Type B pancreatic cell (in vitro differentiated cells): ENCODE data around the gene SMTNL2. TPM values are rescaled to one million over a fixed set of nuclear protein-coding genes. Genes with fewer than 3 reads are reported as not detected.

Source experiments
- DNase-seq: peaks from one replicate; pipeline ENCODE4 v3.0.0; 2021; ENCODE audit warnings: mixed read lengths; ENCODE audit not compliant: unreplicated experiment; ENCODE audit errors: extremely low spot score
- H3K27ac Mint-ChIP-seq: 2 replicates; pipeline ENCODE4 v1.8.0; 2021; ENCODE audit warnings: mild to moderate bottlenecking, mixed read lengths
- H3K27me3 Mint-ChIP-seq: 2 replicates; pipeline ENCODE4 v1.8.0; 2021; ENCODE audit warnings: mixed read lengths
- H3K36me3 Mint-ChIP-seq: 2 replicates; pipeline ENCODE4 v1.8.0; 2021; ENCODE audit warnings: mixed read lengths
- H3K4me1 Mint-ChIP-seq: one replicate; pipeline ENCODE4 v1.8.0; 2021; ENCODE audit warnings: mixed read lengths; ENCODE audit not compliant: unreplicated experiment
- H3K4me3 Mint-ChIP-seq: 2 replicates; pipeline ENCODE4 v1.8.0; 2021; ENCODE audit warnings: mild to moderate bottlenecking, mixed read lengths
- H3K9me3 Mint-ChIP-seq: 2 replicates; pipeline ENCODE4 v1.8.0; 2021; ENCODE audit warnings: mixed read lengths
- CTCF ChIP-seq: fragments of 200-600 bp; sonication (generic); conservative IDR thresholded peaks from 2 replicates; pipeline ENCODE4 v1.5.0; 2021; ENCODE audit warnings: antibody characterized with exemption, mild to moderate bottlenecking
- total RNA-seq: library from RNA; stranded (reverse); gene quantifications from 2 replicates; pipeline ENCODE4 v1.2.1, GENCODE V29; 2021; ENCODE audit warnings: low replicate concordance

The SMTNL2 gene
- total RNA-seq, 1 donor from 2014 or later = 25.5 TPM

- Mint-ChIP-seq H3K9me3 (no peaks in the 10 kb centered on the region), H3K36me3 (peaks cover 7% of the 10 kb centered on the region), H3K4me3 (no peak overlapping the region), H3K27me3 (no peaks in the 10 kb centered on the region), H3K4me1 (no peaks in the 10 kb centered on the region), H3K27ac (no peak overlapping the region)
- TF ChIP-seq CTCF = no peak
- DNase-seq = no peak
These were observed 35.4 kb upstream of the SMTNL2 start for GRCh38 chr17:4548721-4549531.

DNA sequence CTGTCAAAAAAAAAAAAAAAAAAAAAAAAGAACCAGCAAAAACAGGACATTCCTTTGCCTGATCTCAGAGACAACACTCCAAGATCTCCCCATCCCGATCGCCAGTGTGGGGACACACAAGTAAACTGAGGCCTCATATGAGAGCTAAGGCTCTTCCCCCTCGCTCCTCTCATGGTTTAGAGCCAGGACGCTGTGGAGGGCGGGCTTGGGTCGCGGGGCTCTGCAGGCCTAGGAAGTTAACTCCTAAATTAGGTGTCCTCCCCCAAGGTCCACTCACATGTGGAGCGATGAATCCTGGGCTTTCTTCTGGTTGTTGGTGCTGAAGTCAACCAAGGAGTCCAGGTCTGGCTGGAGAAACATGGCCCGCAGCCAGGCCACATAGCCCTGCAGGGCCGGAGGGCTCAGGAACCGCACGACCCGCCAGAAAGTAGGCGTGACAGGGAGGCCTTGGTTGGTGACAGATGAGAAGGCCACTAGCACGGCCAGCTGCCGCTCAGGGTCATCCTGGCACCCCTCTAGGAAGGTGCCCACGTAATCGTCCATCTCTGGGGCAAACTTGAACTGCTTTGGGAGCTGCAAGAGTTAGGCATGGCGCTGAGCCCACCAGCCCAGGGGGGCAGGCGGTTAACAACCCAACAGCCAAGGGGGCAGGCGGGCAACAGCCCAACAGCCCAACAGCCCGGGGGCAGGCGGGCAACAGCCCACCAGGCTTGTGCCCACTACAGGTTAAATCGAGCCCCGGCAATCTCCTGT is 34.4 kb upstream of the SMTNL2 start:
- Mint-ChIP-seq H3K36me3 (peaks cover 7% of the 10 kb centered on the region), H3K9me3 (no peaks in the 10 kb centered on the region), H3K4me3 (no peak overlapping the region), H3K27me3 (no peaks in the 10 kb centered on the region), H3K4me1 (peaks cover 8% of the 10 kb centered on the region), H3K27ac (no peak overlapping the region)
- no peak for DNase-seq
- no peak for TF ChIP-seq CTCF

GRCh38 chr17:4550534-4551039 is 33.7 kb upstream of the SMTNL2 start:
- H3K9me3 Mint-ChIP-seq = no peaks in the 10 kb centered on the region
- H3K27ac Mint-ChIP-seq = no peak overlapping the region
- DNase-seq = no peak
- peaks cover 11% of the 10 kb centered on the region for H3K4me1 Mint-ChIP-seq
- peaks cover 7% of the 10 kb centered on the region for H3K36me3 Mint-ChIP-seq
- H3K27me3 Mint-ChIP-seq = no peaks in the 10 kb centered on the region
- H3K4me3 Mint-ChIP-seq = no peak overlapping the region
- no peak for TF ChIP-seq CTCF

GRCh38 chr17:4551141-4551540 is 33.2 kb upstream of the SMTNL2 start:
- Mint-ChIP-seq H3K4me3 (no peak overlapping the region), H3K4me1 (peaks cover 16% of the 10 kb centered on the region), H3K36me3 (peaks cover 7% of the 10 kb centered on the region), H3K9me3 (no peaks in the 10 kb centered on the region), H3K27ac (no peak overlapping the region), H3K27me3 (no peaks in the 10 kb centered on the region)
- no peak for DNase-seq
- TF ChIP-seq CTCF = peak; percentile 29

DNA sequence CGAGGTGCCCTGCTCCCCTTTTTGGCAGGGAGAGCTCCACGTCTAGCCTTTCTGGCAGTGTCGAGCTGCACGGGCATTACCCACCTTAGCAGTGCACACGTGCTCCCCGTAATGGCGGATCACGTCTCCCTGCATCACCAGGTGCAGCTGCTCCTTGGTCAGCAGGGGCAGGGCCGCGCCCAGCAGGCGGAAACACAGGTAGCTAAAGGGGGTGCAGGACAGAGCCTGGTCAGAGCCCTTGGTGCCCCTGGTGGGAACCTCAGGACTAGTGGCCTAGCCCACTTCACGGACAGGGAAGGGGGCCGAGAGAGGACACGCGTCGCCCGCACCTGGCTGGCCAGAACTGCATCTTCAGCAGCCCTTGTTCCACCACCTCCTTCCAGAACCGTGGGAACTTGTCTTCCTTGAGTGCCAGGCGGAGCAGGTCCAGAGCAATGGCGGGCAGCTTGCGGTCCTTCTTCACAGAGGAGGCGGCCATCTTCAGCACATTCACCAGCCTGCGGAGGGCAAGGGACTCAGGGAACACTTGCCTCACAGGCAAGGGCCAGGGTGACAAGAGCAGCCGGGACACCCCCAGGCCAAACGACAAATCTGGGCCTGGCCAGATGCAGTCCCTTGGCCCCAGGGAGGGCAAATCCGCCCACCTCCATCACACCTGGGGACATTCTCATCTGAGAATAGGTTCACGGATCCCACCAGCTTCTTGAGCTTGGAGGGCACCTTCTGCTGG is 32.4 kb upstream of the SMTNL2 start:
- Mint-ChIP-seq H3K27me3 (no peaks in the 10 kb centered on the region), H3K4me3 (no peak overlapping the region), H3K27ac (no peak overlapping the region), H3K36me3 (peaks cover 7% of the 10 kb centered on the region), H3K9me3 (no peaks in the 10 kb centered on the region), H3K4me1 (peaks cover 22% of the 10 kb centered on the region)
- DNase-seq = no peak
- TF ChIP-seq CTCF = no peak
